ENCODE measurements around the gene MFAP1.

Gene MFAP1

GRCh38 chr15:43776101-43776717 lies 48.3 kb downstream of the MFAP1 start:
- peak; percentile 75 for DNase-seq (ENCODE audit: low spot score)

GRCh38 chr15:43775411-43775965 lies 49.0 kb downstream of the MFAP1 start:
- DNase-seq (ENCODE audit: low spot score) = peak; percentile 81

- DNase-seq (ENCODE audit: low spot score) = no peak
These were observed 50.4 kb downstream of the MFAP1 start for GRCh38 chr15:43774062-43774461.

- DNase-seq (ENCODE audit: low spot score) = no peak
These were observed 51.9 kb downstream of the MFAP1 start for GRCh38 chr15:43772624-43773023.

- no peak for DNase-seq (ENCODE audit: low spot score)
These were observed 52.7 kb downstream of the MFAP1 start for GRCh38 chr15:43771816-43772215.

GRCh38 chr15:43769584-43770228 lies 54.8 kb downstream of the MFAP1 start:
- peak; percentile 67 for DNase-seq (ENCODE audit: low spot score)

- no peak for DNase-seq (ENCODE audit: low spot score)
These were observed 60.6 kb downstream of the MFAP1 start for GRCh38 chr15:43763819-43764446.

GRCh38 chr15:43762824-43763223 lies 61.7 kb downstream of the MFAP1 start:
- DNase-seq (ENCODE audit: low spot score) = no peak
